Calu3 (cell line): Measurements from ENCODE around the gene UBR3. TPM values are rescaled to one million over a fixed set of nuclear protein-coding genes. Genes with fewer than 3 reads are reported as not detected.

ENCODE experiments used
- BruUV-seq: library from RNA; stranded (reverse); fragments of 400-500 nt; replicated peaks from 2 replicates; lab custom pipeline; 2021; lab: Mats Ljungman, UMichigan
- CTCF ChIA-PET: fragments of 300-600 bp; sonication (Branson Sonifier 250); formaldehyde crosslinking; loops from one replicate; lab custom pipeline; 2022; ENCODE audit warnings: antibody characterized with exemption; lab: Charles Lee
- DNase-seq: peaks from one replicate; pipeline ENCODE4 v3.0.0; 2022
- H3K27ac Mint-ChIP-seq: one replicate; pipeline ENCODE4 v1.8.0; 2022; ENCODE audit warnings: mixed read lengths; ENCODE audit not compliant: unreplicated experiment
- H3K27me3 Mint-ChIP-seq: one replicate; pipeline ENCODE4 v1.8.0; 2022; ENCODE audit warnings: mixed read lengths; ENCODE audit not compliant: unreplicated experiment
- H3K36me3 Mint-ChIP-seq: one replicate; pipeline ENCODE4 v1.8.0; 2022; ENCODE audit warnings: mild to moderate bottlenecking, moderate library complexity, mixed read lengths; ENCODE audit not compliant: insufficient read depth, unreplicated experiment
- H3K4me1 Mint-ChIP-seq: one replicate; pipeline ENCODE4 v1.8.0; 2022; ENCODE audit warnings: mild to moderate bottlenecking, low read depth, mixed read lengths; ENCODE audit not compliant: unreplicated experiment
- H3K4me3 Mint-ChIP-seq: one replicate; pipeline ENCODE4 v1.8.0; 2022; ENCODE audit warnings: mild to moderate bottlenecking, low read depth, moderate library complexity, mixed read lengths; ENCODE audit not compliant: unreplicated experiment
- H3K9me3 Mint-ChIP-seq: one replicate; pipeline ENCODE4 v1.8.0; 2022; ENCODE audit warnings: low read depth, mixed read lengths; ENCODE audit not compliant: unreplicated experiment
- CTCF ChIP-seq: fragments of 200-600 bp; IDR thresholded peaks from one replicate; pipeline ENCODE4 v1.8.0; 2022; ENCODE audit warnings: antibody characterized with exemption; ENCODE audit not compliant: unreplicated experiment
- intact Hi-C: fragments of 100-400 bp; cut with micrococcal nuclease; formaldehyde crosslinking; loops from one replicate; pipeline ENCODE4 v1.10.0; 2022; ENCODE audit not compliant: unreplicated experiment
- total RNA-seq: library from RNA; stranded (reverse); gene quantifications from 2 replicates; pipeline ENCODE4 v1.2.3, GENCODE V29; 2022

The UBR3 gene
- total RNA-seq, 1 experiment from 2014 or later = 33.1 TPM

- DNase-seq = no peak
- BruUV-seq = no TSS peak
- Mint-ChIP-seq H3K4me1 (no peaks in the 10 kb centered on the region), H3K36me3 (peaks cover 3% of the 10 kb centered on the region), H3K27me3 (no peaks in the 10 kb centered on the region), H3K9me3 (no peaks in the 10 kb centered on the region), H3K4me3 (no peak overlapping the region), H3K27ac (no peak overlapping the region)
- intact Hi-C loops = no loop called here
- no peak for TF ChIP-seq CTCF
- CTCF ChIA-PET = no interaction called here
These were observed 73.4 kb downstream of the UBR3 start for GRCh38 chr2:169900686-169901085.

- no peak for DNase-seq
- H3K27me3 Mint-ChIP-seq = no peaks in the 10 kb centered on the region
- no peak overlapping the region for H3K27ac Mint-ChIP-seq
- CTCF ChIA-PET = no interaction called here
- no TSS peak for BruUV-seq
- TF ChIP-seq CTCF = no peak
- H3K4me1 Mint-ChIP-seq = peaks cover 8% of the 10 kb centered on the region
- no peaks in the 10 kb centered on the region for H3K36me3 Mint-ChIP-seq
- intact Hi-C loops = no loop called here
- H3K4me3 Mint-ChIP-seq = no peak overlapping the region
- H3K9me3 Mint-ChIP-seq = no peaks in the 10 kb centered on the region
These were observed 79.5 kb downstream of the UBR3 start for GRCh38 chr2:169906731-169907130.

- DNase-seq = no peak
- no peaks in the 10 kb centered on the region for H3K36me3 Mint-ChIP-seq
- no peak overlapping the region for H3K27ac Mint-ChIP-seq
- intact Hi-C loops = no loop called here
- no TSS peak for BruUV-seq
- CTCF ChIA-PET = no interaction called here
- H3K4me1 Mint-ChIP-seq = peaks cover 8% of the 10 kb centered on the region
- H3K27me3 Mint-ChIP-seq = no peaks in the 10 kb centered on the region
- H3K4me3 Mint-ChIP-seq = no peak overlapping the region
- H3K9me3 Mint-ChIP-seq = no peaks in the 10 kb centered on the region
- TF ChIP-seq CTCF = no peak
These were observed 82.1 kb downstream of the UBR3 start for GRCh38 chr2:169909376-169909775.

- BruUV-seq = no TSS peak
- intact Hi-C loops = no loop called here
- CTCF ChIA-PET = interaction anchor here (0.6 kb wide), 1 partner anchor 12 kb away, joined by 4 read pairs; no protein-coding TSS in a partner anchor
- H3K27ac Mint-ChIP-seq = no peak overlapping the region
- H3K36me3 Mint-ChIP-seq = no peaks in the 10 kb centered on the region
- peaks cover 8% of the 10 kb centered on the region for H3K4me1 Mint-ChIP-seq
- no peaks in the 10 kb centered on the region for H3K27me3 Mint-ChIP-seq
- no peak for DNase-seq
- H3K9me3 Mint-ChIP-seq = no peaks in the 10 kb centered on the region
- TF ChIP-seq CTCF = no peak
- H3K4me3 Mint-ChIP-seq = no peak overlapping the region
These were observed 83.0 kb downstream of the UBR3 start for GRCh38 chr2:169910109-169910799.
